Measurements from ENCODE around the gene CEP78.

The CEP78 gene

DNA sequence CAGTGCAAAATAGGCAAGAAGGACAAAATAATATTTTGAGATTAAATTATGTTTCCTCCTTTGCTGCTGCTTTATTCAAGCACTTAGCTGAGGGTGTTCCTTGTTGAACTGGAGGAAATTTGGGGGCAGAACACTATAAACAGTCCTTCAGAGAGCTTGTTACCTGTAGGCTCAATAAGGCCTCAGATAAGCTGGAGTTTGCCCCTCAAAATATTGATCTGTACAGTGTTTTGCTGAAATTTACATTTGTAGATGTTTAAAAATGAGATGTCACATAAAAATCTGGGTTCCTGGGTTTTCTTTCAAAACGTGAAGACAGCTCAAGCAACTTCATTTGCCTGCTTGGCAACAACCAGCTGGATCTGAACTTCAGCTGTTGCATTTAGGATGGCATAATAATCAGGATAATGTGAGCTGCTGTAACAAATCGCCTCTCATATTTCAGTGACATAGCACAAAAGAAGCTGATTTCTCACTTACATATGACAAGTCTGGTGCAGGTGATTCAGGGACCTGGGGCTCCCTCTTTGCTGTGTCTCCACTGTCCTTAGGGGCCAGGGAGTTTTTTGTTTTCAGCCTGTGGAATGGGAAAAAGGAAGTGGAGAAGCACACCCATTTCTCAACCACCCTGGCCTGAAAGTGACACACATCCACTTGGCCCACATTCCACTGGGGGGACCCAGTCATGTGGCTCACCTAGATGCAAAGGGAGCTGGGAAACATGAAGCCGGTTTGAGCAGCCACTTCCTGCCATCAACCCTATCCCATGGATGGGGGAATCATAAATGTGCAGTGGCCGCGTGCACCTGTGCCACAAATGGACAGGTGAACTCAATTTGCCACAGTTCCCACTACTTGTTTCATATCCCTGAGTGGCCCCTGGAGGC is 58.7 kb downstream of the CEP78 start:
- TF ChIP-seq, protein P1, sequence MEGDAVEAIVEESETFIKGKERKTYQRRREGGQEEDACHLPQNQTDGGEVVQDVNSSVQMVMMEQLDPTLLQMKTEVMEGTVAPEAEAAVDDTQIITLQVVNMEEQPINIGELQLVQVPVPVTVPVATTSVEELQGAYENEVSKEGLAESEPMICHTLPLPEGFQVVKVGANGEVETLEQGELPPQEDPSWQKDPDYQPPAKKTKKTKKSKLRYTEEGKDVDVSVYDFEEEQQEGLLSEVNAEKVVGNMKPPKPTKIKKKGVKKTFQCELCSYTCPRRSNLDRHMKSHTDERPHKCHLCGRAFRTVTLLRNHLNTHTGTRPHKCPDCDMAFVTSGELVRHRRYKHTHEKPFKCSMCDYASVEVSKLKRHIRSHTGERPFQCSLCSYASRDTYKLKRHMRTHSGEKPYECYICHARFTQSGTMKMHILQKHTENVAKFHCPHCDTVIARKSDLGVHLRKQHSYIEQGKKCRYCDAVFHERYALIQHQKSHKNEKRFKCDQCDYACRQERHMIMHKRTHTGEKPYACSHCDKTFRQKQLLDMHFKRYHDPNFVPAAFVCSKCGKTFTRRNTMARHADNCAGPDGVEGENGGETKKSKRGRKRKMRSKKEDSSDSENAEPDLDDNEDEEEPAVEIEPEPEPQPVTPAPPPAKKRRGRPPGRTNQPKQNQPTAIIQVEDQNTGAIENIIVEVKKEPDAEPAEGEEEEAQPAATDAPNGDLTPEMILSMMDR (conservative IDR thresholded peaks at IDR 0.05; ENCODE audit: low read length), result no peak
- DNase-seq (ENCODE audit: low read depth), result no peak
- H3K4me3 ChIP-seq (ENCODE audit: low read length), result no peak overlapping the region

DNA sequence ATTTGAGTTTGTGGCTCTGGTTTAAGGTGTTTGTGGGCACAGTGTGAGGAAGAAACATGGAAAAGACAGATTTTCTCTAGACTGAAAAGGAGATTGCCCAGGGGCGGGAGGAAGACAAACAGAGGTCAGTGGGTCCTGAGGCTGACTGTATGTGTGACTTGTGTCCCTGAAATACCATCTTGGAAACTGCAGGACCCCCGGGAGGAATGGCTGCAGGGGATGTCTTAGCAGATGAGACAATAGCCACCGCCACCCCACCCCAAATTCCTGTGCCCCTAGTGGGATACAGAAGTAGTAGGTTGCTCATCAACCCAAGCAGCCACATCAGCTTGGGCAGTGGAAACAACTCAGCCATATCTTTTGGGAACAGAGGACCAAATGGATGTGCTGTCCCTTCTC is 59.3 kb downstream of the CEP78 start:
- no peak for DNase-seq (ENCODE audit: low read depth)
- TF ChIP-seq, protein P1 (conservative IDR thresholded peaks at IDR 0.05; ENCODE audit: low read length), result no peak

DNA sequence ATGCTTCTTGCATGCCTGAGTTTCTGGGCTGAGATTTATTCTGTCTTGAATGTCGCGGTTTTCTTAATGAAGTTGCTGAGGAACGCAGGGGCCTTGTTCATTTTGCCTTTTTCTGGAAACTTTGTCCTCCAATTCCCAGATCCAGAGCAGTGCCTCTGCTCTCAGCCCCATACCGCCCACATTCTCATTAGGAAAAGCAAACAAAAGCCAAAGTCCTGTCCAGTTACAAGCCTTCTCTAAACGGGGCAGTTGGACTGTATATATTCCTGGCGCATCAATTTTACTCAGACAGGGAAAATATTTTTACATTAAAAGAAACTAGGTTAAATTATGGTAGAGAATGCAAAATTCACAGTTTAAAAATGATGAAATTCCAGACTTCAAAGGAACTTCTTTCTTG is 59.9 kb downstream of the CEP78 start:
- no peak for DNase-seq (ENCODE audit: low read depth)
- H3K4me3 ChIP-seq (ENCODE audit: low read length), result no peak overlapping the region; the same call in 1 of the 2 replicates
- TF ChIP-seq, protein P1 (conservative IDR thresholded peaks at IDR 0.05; ENCODE audit: low read length), result no peak

More for the DNA sequence above, 59.3 kb downstream of the CEP78 start:
- H3K4me3 ChIP-seq (ENCODE audit: low read length), result no peak overlapping the region

DNA sequence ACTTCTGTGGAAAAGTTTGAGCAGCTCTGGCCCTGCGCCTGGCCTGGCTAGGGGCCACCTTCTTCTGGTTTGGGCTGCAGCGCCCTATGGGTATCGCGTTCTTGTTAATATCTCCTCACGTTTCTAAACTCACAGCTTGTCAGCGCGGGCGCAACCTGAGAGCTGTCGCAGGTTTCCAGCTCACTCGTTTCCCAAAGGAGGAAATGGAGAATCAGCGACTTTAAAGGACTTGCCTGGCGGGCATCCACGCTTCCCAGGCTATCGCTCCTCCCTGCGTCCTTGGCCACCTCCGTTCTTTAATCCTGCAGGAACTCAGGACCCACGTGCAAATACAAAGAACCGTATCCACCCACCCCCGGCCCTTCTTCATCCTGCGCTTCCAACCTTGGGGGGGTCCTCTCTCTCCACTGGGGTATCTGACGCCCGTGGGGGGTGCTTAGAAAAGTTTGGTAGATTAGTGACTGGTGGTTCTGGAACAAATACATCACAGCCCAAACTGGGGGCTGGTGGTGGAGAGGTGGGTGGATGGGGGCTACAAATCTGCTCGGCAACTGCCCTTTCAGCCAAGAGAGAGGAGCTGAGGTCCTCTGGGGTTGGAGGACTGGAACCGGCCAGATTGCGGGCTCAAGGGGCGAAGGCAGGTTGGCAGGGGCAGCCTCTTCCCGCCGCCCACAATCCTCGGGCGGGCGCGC is 60.5 kb downstream of the CEP78 start:
- TF ChIP-seq, protein P1 (conservative IDR thresholded peaks at IDR 0.05; ENCODE audit: low read length), result no peak
- H3K4me3 ChIP-seq (ENCODE audit: low read length), result peak overlapping the region; percentile 71
- peak; percentile 57 for DNase-seq (ENCODE audit: low read depth)

DNA sequence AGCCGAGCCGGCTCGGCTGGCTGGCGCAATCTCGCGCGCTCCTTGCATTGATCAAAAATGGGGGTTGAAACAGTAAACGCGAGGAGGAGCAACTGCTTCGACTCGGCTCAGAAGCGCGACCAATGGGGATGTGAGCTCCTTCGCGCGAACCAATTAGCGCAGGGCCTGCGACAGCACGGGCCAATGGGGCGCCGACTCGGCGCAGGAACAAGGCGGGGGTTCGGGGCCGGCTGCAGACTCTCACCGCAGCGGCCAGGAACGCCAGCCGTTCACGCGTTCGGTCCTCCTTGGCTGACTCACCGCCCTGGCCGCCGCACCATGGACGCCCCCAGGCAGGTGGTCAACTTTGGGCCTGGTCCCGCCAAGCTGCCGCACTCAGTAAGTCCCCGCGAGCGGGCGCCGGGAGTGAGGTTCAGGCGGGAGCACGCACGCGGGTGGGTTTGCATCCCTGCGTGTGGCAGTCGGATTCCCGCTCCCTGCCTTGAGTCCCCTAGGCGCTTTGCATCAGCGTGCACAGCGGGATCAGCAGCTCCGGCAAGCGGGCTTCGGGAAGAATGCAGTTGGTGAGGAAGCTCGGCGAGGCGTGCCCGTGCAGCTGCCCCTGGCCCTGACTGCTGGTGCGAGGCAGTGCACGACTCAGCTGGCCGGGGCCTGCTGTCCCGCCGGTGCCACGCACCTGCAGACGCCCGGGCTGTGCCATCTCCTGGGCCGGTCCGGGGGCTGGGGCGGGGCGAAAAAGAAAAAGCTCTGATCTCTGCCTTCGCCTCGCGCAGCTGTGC is 61.2 kb downstream of the CEP78 start, which contains the start of gene PSAT1:
TSS of gene PSAT1 (plus strand) at position 233 of the 779 bp plus-strand sequence. CDS start at position 319, 86 bp downstream.
- H3K4me3 ChIP-seq (ENCODE audit: low read length), result peak within 1 kb of the TSS; percentile 100

DNA sequence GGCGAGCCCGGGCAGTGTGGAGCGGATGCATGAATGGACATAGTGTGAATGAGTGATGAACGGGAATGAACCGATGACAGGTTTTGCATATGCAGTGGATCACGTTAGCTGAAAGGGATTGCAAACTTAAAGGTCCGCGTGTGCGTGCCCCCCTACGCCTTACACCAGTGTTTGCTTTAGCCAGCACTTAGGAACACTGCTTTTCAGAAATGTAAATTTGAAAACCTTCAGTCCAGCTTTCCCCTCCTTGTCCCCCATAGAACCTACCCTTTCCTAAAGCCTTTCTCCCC is 61.7 kb downstream of the CEP78 start:
- peak; percentile 17 for DNase-seq (ENCODE audit: low read depth)
- H3K4me3 ChIP-seq (ENCODE audit: low read length), result peak overlapping the region; percentile 100
- TF ChIP-seq, protein P1 (conservative IDR thresholded peaks at IDR 0.05; ENCODE audit: low read length), result no peak

More for the DNA sequence above, 61.2 kb downstream of the CEP78 start, which contains the start of gene PSAT1:
- DNase-seq (ENCODE audit: low read depth), result peak; percentile 98
- TF ChIP-seq, protein P1 (conservative IDR thresholded peaks at IDR 0.05; ENCODE audit: low read length), result no peak

Measured in AG10803 (cell line).